PFSK-1 (cell line): ENCODE measurements around the gene ENG.

Experiments used
- FOXP2 ChIP-seq: optimal IDR thresholded peaks from 2 replicates; pipeline ENCODE3; 2011; ENCODE audit warnings: borderline replicate concordance, control low read depth, inconsistent platforms; ENCODE audit not compliant: insufficient read depth; ENCODE audit errors: extremely low read length, extremely low read depth
- POLR2AphosphoS5 ChIP-seq: IDR thresholded peaks from 2 replicates; pipeline ENCODE4 v1.6.1; 2012; ENCODE audit warnings: low read depth, mild to moderate bottlenecking, control low read depth, low read length, moderate library complexity
- TAF1 ChIP-seq: IDR thresholded peaks from 2 replicates; pipeline ENCODE4 v1.6.1; 2012; ENCODE audit warnings: low read length, control low read depth, borderline replicate concordance; ENCODE audit not compliant: insufficient read depth
- TF ChIP-seq, protein P1 (sequence below), 2 experiments: IDR thresholded peaks; 2 replicates each; pipeline versions ENCODE4 v1.6.1 to v1.8.0; 2011 to 2012; ENCODE audit warnings: low read depth in 2 of 2, low read length in 2 of 2, control low read depth in 1 of 2, inconsistent platforms in 1 of 2, mild to moderate bottlenecking in 1 of 2, moderate library complexity in 1 of 2; ENCODE audit not compliant: insufficient read depth in 1 of 2

DNA sequence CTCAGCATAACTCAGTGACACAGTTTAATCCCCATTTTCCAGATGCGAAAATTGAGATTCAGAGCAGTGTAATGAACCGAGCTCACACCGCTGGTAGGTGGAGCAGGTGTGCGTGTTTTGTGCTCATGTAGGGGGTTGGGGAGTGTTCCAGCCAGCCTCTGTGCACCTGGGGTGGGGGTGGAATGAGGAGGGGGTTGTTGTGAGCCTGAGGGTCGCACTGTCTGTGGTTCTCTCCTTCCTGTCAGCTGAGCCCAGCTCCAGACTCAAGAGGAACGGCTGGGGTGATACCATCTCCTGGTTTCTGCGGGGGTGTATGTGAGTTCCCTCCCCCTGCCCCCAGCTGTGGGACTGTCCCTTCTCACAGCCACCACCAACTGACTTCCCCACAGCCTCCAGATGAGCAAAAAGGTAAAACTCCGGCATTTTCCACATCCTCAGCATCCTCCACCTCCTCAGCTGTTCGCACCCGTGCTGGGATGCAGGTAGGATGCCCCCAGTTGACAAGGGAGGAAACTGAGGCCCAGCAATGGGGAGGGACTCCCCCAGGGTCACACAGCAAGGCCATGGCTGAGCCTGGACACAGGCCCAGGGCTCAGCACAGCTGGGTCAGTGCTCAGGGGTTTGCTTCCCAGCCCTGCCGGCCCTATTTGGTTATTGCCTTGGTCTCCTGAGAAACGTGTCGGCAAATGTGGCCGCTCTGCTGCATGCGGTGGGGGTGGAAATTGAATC is 78.1 kb downstream of the ENG start:
- no peak for TF ChIP-seq POLR2AphosphoS5
- TF ChIP-seq, protein P1, sequence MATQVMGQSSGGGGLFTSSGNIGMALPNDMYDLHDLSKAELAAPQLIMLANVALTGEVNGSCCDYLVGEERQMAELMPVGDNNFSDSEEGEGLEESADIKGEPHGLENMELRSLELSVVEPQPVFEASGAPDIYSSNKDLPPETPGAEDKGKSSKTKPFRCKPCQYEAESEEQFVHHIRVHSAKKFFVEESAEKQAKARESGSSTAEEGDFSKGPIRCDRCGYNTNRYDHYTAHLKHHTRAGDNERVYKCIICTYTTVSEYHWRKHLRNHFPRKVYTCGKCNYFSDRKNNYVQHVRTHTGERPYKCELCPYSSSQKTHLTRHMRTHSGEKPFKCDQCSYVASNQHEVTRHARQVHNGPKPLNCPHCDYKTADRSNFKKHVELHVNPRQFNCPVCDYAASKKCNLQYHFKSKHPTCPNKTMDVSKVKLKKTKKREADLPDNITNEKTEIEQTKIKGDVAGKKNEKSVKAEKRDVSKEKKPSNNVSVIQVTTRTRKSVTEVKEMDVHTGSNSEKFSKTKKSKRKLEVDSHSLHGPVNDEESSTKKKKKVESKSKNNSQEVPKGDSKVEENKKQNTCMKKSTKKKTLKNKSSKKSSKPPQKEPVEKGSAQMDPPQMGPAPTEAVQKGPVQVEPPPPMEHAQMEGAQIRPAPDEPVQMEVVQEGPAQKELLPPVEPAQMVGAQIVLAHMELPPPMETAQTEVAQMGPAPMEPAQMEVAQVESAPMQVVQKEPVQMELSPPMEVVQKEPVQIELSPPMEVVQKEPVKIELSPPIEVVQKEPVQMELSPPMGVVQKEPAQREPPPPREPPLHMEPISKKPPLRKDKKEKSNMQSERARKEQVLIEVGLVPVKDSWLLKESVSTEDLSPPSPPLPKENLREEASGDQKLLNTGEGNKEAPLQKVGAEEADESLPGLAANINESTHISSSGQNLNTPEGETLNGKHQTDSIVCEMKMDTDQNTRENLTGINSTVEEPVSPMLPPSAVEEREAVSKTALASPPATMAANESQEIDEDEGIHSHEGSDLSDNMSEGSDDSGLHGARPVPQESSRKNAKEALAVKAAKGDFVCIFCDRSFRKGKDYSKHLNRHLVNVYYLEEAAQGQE (IDR thresholded peaks at IDR 0.05; ENCODE audit: insufficient read depth in 1 of 2, low read depth in 2 of 2, low read length in 2 of 2) = no peak
- TF ChIP-seq TAF1 = no peak
- TF ChIP-seq FOXP2 = no peak
